Globus pallidus (tissue), 1 donor: Measurements from ENCODE around the gene CASP8.
A peak's percentile ranks its signal among the peaks of the same experiment; 100 is the strongest.

Experiments used
- DNase-seq: peaks from one replicate; pipeline ENCODE4 v3.0.0-alpha.2; 2015; ENCODE audit warnings: low spot score

CASP8 gene

DNA sequence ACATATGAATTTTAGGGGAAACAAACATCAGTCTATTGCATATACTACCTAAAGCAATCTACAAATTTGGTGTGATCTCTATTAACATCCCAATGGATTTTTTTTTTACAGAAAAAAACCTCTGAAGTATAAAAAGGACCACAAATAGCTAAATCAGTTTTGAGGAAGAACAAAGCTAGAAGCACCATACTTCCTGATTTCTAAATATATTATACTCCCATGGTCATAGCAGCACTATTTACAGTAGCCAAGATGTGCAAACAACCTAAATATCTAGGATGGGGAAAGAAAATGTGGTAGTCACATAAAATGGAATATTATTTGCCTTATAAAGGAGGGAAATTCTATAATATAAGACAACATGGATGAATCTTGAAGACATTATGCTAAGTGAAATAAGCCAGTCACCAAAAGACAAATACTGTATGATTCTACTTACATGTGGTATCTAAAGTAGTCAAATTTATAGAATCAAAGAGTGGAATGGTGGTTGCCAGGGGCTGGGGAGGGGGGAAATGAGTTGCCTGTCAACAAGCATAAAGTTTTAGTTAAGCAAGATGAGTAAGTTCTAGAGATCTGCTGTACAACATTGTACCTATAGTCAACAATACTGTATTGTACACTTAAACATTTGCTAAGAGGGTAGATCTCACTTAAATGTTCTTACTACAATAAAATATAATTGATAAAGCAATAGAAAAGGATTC is 17.6 kb upstream of the CASP8 start:
- DNase-seq = no peak

DNA sequence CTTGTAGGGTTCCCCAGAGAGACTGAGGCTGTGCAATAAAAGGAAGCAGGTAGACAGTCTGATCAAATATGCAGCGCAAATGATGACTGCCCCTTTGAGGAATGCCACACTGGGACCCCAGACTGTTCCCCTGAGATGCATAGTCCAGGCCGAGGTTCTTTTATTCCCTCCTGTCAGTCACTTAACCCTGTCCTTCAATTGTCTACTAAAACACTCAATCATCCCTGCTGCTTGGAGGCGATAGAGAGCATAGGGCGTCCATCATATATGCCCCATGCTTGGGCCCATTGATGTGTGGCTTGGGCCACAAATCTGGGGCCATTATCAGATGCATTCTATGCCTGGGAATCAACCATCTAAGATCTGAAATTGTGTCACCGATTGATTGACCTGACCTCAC is 15.5 kb upstream of the CASP8 start:
- no peak for DNase-seq

DNA sequence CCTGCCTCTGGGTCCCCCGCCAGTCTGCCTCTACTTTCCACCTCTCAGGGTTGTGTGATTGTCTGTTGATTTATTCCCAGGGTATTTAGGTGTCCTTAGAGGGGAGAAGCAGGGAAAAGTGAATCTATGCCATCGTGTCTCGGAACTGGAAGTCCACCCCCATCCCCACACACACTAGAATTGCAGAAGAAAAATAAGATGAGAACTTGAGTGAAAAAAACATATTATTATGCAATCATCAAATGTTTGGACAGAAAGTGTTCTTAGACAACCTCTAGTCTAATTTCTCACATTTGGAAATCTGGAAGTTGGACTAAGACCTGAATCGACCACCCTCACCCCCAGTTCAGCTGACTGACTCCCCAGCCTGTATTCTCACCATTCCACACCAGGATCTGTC is 14.1 kb upstream of the CASP8 start:
- no peak for DNase-seq

DNA sequence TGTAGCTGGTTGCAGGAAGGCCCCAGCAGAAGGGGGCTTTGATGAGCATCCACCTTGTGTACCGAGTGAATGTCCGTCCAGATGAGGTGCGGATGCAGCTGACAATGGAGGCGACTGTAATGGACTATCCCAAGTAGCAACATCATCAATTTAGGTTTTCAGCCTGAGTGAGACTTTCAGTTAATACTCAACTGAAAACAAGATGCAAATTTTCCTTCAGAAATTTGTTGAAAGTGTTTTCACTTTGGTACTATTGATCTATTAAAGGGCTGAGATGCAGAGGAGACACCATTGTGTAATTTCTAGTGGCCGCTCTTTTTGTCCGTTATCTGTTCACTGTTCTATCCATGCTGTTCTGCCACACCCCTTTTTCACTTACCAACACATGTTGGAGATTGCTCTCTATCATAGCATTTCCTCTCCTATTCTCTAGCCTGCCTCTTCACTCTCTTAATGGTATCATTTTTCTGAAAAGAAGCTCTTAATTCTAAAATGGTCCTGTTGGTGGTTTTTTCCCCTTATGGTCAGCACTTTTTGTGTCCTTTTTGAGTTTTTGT is 12.0 kb upstream of the CASP8 start:
- DNase-seq = no peak

DNA sequence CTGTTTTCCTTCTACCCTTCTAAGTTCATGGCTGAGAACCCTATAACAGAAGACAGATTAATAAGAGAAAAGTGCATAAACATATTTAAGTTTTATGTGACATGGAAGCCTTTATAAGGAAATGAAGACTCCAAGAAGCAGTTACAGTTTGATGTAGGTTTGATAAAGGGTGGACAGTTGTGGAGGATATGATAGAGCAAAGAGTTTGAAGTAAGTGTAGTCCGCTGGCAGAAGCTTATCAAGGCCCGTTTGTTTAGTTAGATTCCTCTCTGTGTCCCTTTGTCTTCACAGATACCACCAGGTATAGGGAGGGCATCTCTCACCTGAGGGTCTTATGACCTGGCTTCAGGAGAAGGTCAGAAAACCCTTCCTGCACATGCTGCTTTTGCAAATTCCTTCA is 10.4 kb upstream of the CASP8 start:
- DNase-seq = no peak

DNA sequence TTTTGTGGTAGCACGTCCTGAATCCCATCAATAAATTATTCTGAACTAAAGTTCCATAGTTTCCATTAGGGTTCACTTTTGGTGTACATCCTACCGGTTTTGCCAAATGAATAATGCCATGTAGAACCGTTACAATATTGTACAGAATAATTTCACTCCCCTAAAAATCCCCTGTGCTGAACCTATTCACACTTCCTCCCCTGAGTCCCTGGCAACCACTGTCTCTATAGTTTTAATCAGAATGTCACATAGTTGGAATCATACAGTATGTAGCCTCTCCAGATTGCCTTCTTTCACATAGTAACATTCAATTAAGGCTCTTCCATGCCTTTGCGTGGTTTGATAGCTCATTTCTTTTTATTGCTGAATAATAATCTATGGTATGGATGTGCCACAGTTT is 9.6 kb upstream of the CASP8 start:
- no peak for DNase-seq

DNA sequence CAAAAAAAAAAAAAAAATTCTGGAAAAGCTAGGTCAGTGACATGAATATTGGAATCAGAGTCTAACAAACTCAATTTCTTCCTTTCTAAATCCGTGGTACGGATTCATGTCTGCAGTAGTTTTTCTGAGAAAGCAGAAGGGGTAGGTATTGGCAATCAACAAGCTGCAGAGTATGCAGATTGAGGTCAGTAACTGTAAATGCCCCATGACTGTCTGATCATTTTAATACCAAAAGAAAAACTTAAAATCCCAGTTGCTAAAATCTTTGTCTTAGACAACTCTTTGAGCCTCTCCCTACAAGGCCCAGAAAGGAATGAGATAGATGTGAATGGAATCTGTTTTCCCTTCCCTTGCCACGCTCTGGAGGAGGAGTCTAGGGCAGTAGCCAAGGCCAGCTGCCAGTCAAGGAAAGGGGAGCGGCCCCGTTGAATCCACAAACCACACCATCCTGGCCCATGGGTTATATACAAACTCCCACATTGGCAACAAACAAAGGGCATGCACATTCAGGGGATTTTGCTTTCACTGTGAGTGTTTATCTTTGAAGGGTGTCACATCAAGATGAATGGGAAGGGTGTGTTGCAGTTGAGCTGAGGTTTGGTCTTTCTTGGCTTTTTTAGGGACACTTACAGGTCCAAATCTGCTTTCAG is 6.1 kb upstream of the CASP8 start:
- DNase-seq = no peak

DNA sequence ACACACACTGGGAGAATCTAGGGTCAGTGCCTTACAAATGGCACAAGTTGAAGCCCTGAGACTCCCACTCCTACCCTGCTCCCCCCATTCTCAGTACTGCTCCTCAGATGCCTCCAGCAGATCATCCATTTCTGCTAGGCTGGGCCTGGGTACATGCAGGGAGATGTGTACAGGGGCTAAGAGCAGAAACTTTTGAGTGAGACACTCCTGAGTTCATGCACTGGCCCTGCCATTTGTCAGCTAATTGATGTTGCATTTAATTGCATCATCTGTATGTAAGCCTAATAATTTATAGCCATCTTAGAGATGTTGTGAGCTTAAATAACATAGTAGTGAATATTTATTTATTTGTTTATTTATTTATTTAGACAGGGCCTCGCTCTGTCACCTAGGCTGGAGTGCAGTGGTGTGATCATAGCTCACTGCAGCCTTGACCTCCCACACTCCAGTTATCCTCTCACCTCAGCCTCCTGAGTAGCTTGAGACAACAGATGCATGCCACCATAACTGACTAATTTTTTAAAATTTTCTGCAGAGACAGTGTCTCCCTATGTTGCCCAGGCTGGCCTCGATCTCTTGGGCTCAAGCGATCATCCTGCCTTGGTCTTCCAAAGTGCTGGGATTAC is 4.8 kb upstream of the CASP8 start:
- no peak for DNase-seq

DNA sequence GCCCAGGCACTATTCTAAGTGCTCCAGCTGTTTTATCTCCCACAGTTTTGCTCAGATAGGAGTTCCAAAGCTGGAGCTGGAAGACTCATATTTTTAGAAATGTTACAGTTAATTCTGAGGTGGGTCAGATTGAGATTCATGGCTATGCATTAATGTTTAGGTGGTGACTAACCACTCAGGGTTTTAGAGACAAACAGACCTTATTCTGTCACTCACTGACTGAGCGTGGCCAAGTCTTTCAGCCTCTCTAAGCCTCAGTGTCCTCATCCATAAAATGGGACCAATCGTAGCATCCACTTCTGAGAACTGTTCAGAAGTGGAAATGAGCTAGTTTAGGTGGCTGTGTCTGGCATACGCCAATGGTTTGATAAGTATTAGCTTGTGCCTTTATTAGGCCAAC is 4.3 kb upstream of the CASP8 start:
- no peak for DNase-seq

DNA sequence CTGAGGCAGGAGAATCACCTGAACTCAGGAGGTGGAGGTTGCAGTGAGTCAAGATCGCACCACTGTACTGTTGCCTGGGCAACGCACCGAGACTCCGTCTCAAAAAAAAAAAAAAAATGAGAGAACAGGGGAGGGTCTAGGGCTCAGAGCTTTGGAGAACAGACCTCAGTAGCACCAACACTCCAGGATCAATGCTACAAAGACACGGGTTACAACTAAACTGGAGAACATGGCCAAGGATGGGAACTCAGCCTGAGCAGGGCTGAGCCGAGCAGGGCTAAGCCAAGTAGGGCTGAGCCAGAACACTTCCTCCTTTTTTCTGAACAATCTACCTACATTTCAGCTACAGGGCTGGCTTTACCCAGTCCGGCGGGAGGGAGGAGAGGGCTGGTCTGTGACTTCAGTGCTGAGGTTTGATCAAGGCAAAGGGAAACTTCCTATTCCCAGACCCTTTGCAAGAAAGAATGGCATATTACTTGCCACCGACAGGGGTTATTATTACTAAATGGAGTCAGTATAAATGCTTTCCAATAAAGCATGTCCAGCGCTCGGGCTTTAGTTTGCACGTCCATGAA is 2.9 kb upstream of the CASP8 start:
- peak; percentile 34 for DNase-seq

DNA sequence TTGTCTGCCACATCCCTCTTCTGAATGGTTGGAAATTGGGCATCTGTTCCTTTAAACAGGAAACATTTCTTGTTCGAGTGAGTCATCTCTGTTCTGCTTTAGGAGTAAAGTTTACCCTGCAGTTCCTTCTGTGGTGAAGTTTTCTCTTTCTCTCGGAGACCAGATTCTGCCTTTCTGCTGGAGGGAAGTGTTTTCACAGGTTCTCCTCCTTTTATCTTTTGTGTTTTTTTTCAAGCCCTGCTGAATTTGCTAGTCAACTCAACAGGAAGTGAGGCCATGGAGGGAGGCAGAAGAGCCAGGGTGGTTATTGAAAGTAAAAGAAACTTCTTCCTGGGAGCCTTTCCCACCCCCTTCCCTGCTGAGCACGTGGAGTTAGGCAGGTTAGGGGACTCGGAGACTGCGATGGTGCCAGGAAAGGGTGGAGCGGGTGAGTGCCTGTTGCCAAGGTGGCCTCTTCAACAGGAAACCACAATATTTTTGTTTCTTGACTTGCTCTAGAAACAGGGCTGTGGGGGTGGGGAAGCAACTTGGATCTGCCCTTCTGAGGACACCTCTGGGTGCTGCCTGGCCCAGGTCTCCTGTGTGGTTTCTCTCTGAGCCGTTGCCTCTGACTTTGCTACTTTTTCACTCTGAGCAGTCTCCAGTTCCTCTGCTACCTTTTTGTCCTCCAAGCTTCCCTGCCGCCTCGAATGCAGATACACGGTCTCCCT is 2.2 kb upstream of the CASP8 start:
- DNase-seq = peak; percentile 35

DNA sequence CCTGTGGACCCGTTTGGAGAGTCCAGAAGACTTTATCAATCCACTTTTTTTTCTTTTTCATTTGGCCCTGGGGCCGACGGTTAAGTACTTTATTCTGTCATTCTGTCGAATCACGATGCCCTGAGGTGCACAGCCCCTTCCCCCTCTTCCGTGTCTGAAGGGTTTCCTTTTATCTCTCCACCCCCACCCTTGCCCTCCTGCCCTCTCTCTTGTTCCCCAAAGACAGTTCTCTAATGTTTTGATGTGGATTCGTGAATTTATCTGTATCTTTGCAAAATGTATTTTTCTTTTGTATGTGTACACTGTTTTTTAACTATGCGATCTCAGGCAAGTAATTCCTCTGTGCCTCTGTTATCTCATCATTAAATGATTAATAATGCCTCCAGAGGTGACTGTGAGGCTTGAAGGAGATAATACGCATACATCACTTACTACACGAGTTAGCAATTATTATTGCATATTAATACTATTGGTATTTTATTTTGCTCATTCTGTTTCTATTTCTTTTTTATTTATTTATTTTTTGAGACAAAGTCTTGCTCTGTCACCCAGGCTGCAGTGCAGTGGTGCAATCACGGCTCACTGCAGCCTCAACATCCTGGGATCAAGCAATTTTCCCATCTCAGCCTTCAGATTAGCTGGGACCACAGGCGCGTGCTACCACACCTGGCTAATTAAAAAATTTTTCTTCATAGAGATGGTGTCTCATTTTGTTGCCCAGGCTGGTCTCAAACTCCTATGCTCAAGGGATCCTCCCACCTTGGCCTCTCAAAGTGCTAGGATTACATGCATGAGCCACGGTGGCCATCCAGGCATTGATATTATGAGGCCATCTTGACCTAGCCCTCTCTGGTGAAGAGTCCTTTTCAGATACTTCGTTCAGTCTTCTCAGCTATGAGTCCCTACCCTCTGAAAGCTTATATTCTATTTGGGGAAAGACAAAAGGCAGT is 1.4 kb upstream of the CASP8 start:
- DNase-seq = no peak

DNA sequence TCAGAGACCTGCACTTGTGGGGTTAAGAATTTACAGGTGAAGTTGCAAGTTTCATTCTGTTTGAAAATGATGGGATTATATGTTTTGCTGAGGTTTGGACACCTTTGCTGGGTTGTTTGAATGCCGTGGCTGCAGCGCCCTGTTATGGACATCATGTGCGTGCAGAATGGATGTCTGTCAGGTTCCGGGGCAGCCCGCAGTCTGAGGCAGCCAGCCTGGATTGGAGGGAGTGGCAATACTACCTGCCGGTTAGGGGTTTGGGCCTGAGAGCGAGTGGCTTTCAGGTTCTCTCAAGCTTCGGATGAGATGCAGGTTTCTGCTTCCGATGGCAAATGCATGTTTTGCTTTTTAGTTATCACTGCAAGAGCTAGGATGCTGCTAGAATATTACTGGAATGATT is 1.1 kb downstream of the CASP8 start:
- DNase-seq = no peak

DNA sequence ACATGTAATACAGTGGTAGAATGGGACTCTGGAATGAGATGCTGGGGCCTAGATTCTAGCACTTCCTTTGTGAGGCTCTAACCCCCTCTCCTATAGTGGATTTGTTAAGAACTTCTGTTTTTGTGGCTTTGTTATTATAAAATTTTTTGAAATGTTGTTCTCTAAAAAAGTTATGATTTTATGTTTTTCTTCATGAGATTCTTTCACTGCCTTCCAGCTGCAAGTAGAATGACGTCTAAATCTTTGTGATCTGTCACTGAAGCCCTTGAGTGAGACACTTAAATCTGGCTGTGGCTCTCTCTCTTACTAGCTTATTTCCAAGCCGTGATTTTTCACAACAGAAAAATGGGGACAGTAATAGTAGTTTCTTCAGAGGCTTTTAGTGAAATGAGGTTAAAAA is 1.6 kb downstream of the CASP8 start:
- DNase-seq = no peak

DNA sequence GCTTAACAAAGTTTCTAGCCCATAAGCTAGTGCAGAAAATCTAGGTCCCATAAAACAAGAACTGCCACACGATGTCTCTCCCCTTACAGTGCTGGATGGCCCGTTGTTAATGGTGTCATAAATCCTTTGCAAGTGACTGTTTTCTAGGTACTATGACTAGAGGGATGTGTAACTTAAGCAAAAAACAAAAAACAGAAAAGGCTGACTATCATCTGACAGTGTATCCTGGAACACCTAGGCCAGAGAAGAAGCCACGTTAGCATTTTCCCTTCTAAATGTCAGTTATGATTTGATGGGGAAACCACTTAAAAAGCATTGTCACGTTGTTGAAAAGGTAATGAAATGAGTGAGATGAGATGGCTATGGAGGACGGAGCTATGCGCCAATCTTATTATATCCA is 2.4 kb downstream of the CASP8 start:
- no peak for DNase-seq

DNA sequence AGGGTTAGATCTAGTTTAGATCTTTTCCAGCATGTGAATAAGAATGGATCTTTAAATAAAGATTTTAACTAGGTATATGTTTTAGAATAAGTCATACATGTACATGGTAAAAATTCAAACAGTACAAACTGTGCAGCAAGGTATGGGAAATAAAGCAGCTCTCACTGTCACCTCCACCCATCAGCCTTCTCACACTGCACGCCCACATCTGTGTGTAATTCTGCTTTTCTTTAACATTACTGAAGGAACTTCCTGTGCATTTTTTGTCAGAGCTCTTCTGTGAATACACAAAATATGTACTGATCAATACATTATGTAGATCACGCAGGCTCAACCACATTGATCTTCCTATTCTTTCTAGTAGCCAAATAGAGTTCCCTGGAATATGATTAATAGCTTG is 3.4 kb downstream of the CASP8 start:
- no peak for DNase-seq

DNA sequence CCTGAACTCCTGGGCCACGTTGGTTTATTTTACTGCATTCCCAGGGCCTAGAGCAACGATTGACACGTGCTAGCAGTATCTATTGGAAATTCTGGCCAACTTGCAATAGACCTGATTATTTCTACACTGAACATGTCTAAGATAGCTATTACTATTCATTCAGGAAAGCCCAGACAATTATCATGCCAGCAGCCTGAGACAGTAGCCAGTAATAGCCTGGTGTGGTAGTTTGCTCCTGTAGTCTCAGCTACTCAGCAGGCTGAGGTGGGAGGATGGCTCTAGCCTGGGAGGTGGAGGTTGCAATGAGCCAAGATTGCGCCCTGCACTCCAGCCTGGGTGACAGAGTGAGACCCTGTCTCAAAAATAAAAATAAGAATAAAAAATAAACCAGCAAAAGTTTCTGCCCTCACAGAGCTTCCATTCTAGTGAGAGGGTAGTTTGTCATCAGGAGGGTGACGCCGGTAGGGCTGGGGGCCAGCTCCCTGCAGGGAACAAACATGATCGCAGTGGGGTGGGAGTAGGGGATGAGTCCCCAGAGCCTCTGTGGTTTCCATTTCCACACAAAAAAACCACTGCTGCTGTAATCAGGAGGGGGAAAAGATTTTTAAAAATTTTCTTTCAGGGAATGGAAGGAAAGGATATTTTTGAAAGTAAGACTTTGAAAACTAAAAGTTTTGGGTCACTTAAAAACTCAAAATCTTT is 4.3 kb downstream of the CASP8 start:
- no peak for DNase-seq

DNA sequence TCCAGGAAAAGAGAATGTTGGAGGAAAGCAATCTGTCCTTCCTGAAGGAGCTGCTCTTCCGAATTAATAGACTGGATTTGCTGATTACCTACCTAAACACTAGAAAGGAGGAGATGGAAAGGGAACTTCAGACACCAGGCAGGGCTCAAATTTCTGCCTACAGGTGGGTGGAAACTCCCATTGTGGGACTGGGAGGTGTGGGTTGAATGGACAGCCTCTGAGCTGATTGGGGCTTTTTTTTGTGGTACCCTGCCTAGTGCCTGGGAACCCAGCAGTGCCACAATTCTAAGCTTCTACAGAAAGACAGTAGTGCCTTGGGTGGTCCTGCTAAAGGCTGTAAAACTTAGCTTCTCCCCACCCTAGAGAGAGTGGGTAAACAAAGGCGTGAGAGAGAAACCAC is 6.3 kb downstream of the CASP8 start:
- DNase-seq = no peak

DNA sequence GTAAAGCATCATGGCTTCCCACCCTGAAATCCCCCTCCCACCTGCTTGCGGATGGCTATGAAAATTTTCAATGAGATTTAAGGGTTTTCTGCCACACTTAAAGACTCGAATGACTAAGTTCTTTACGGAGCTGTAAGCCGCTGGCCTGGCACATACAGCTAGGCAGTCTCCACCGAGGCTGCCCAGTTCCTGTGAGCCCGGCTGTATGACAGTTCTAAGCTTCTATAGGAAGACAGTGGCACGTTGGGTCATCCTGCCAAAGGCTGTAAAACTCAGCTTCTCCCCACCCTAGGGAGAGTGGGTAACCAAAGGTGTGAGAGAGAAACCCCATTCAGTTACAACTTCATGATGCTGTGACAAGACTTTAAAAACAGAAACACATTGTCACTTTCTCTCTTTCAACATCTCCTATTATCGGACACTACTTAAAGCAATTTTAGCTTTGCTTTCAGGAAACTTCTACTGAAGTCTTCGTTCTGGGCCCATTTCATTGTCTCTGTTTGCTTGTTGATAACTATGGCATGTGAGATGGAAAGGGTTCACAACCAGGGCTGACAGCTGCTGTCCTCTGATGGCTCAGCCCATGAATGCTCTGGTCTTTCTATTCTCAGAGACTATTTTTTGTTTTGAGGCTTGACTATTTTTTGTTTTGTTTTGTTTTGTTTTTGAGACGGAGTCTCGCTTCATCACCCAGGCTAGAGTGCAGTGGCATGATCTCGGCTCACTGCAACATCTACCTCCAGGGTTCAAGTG is 7.1 kb downstream of the CASP8 start:
- DNase-seq = no peak

DNA sequence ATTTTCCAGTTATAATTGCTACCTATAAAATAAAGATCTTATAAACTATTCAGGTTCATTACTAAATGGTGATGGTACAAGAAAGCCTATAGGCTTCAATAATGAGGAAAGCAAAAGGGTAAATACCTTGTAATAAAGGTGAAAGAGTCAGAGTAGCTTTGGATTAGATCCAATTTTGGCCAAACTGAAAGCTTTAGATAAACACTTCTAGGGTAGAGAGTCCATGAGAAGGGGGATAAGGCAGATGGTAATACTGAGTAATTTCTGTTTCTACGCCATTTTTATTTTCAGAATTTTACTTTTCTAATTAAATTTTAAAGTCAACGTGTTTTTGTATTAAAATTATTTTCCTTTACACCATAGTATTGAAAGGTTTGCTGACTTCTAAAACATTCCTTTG is 9.4 kb downstream of the CASP8 start:
- no peak for DNase-seq
